GM23248 (cell line): Measurements from ENCODE around the gene TBC1D22A. TPM values are rescaled to one million over a fixed set of nuclear protein-coding genes. Genes with fewer than 3 reads are reported as not detected.

Experiments used
- DNase-seq: peaks from one replicate; pipeline ENCODE4 v3.0.0-alpha.2; 2015
- H2AFZ ChIP-seq: fragments of 200-600 bp; sonication (generic); 2 replicates; pipeline ENCODE4 v1.6.1; 2016; ENCODE audit warnings: antibody characterized with exemption
- H3F3A ChIP-seq: fragments of 200-600 bp; sonication (generic); 2 replicates; pipeline ENCODE4 v1.6.1; 2016; ENCODE audit warnings: mild to moderate bottlenecking, antibody characterized with exemption, mixed run types; ENCODE audit not compliant: insufficient read depth
- H3K27ac ChIP-seq: fragments of 200-600 bp; sonication (generic); 2 replicates; pipeline ENCODE4 v1.5.1; 2016; ENCODE audit warnings: mild to moderate bottlenecking
- H3K27me3 ChIP-seq: fragments of 200-600 bp; sonication (generic); replicated peaks from 2 replicates; pipeline ENCODE4 v1.6.1; 2016; ENCODE audit warnings: mild to moderate bottlenecking; ENCODE audit not compliant: insufficient read depth
- H3K36me3 ChIP-seq: fragments of 200-600 bp; sonication (generic); 2 replicates; pipeline ENCODE4 v1.6.1; 2016; ENCODE audit warnings: low read depth, mild to moderate bottlenecking
- H3K4me1 ChIP-seq: fragments of 200-600 bp; sonication (generic); 2 replicates; pipeline ENCODE4 v1.6.1; 2016; ENCODE audit warnings: mild to moderate bottlenecking; ENCODE audit not compliant: insufficient read depth
- H3K4me2 ChIP-seq: fragments of 200-600 bp; sonication (generic); one replicate; pipeline ENCODE4 v1.6.1; 2016; ENCODE audit warnings: mild to moderate bottlenecking; ENCODE audit not compliant: unreplicated experiment
- H3K4me3 ChIP-seq: fragments of 200-600 bp; sonication (generic); 2 replicates; pipeline ENCODE4 v1.5.1; 2016; ENCODE audit warnings: mild to moderate bottlenecking
- H3K79me2 ChIP-seq: fragments of 200-600 bp; sonication (generic); 2 replicates; pipeline ENCODE4 v1.6.1; 2016; ENCODE audit warnings: mild to moderate bottlenecking; ENCODE audit not compliant: insufficient read depth
- H3K9ac ChIP-seq: fragments of 200-600 bp; sonication (generic); 2 replicates; pipeline ENCODE4 v1.6.1; 2016; ENCODE audit warnings: mild to moderate bottlenecking
- H3K9me2 ChIP-seq: fragments of 200-600 bp; sonication (generic); 2 replicates; pipeline ENCODE4 v1.6.1; 2016; ENCODE audit warnings: mixed run types, mild to moderate bottlenecking, moderate library complexity; ENCODE audit not compliant: insufficient read depth
- H3K9me3 ChIP-seq: fragments of 200-600 bp; sonication (generic); one replicate; pipeline ENCODE4 v1.6.1; 2017; ENCODE audit warnings: low read depth
- H4K20me1 ChIP-seq: fragments of 200-600 bp; sonication (generic); 2 replicates; pipeline ENCODE4 v1.6.0; 2016; ENCODE audit not compliant: insufficient read depth
- EZH2 ChIP-seq: fragments of 200-600 bp; sonication (generic); IDR thresholded peaks from 2 replicates; pipeline ENCODE4 v1.6.1; 2018; ENCODE audit warnings: antibody characterized with exemption, mild to moderate bottlenecking; ENCODE audit not compliant: insufficient read depth, poor library complexity, severe bottlenecking
- EZH2phosphoT487 ChIP-seq: fragments of 200-600 bp; sonication (generic); IDR thresholded peaks from 2 replicates; pipeline ENCODE4 v1.6.1; 2018; ENCODE audit warnings: antibody characterized with exemption, moderate library complexity, mild to moderate bottlenecking, low read depth; ENCODE audit not compliant: insufficient read depth
- WGBS, 2 experiments: methylation state at CpG; one replicate each; pipeline ENCODE4 v1.1.6; 2015 to 2017; ENCODE audit warnings: low lambda C conversion rate in 2 of 2, low coverage in 1 of 2; ENCODE audit errors: missing lambda C conversion rate in 2 of 2; 5-methylcytosine and 5-hydroxymethylcytosine counted together
- in situ Hi-C: fragments of 300-500 bp; cut with MboI; formaldehyde crosslinking; loops from 2 replicates; pipeline ENCODE4 v1.15.0; 2020
- polyA plus RNA-seq: library from polyadenylated mRNA; unstranded; fragments of >200 nt; fragmentation: Nextera tagmentation; extraction: Ambion mirVana; gene quantifications from 2 replicates; pipeline ENCODE4 v1.2.1, GENCODE V29; 2016
- total RNA-seq: library from RNA; depleted of rRNA; stranded (reverse); fragments of >200 nt; shearing (Covaris generic); gene quantifications from 2 replicates; pipeline ENCODE4 v1.2.3, GENCODE V29; 2014

The TBC1D22A gene
- total and polyA plus RNA-seq, 2 experiments from 2014 or later: 12.3 to 16.9 TPM

GRCh38 chr22:47197773-47198500 is 435.5 kb downstream of the TBC1D22A start:
- in situ Hi-C loops: no loop called here
- Histone ChIP-seq H3K9ac (no peak overlapping the region), H3K4me2 (no peak overlapping the region), H3K9me2 (no peaks in the 10 kb centered on the region), H3K79me2 (no peaks in the 10 kb centered on the region), H3K9me3 (no peaks in the 10 kb centered on the region), H3K4me1 (no peaks in the 10 kb centered on the region), H2AFZ (no peak overlapping the region), H3K27me3 (peaks cover 12% of the 10 kb centered on the region), H3K36me3 (no peaks in the 10 kb centered on the region), H3K27ac (no peak overlapping the region), H3F3A (no peaks in the 10 kb centered on the region), H4K20me1 (no peaks in the 10 kb centered on the region), H3K4me3 (no peak overlapping the region)
- TF ChIP-seq EZH2phosphoT487 (no peak), EZH2 (no peak)
- no peak for DNase-seq
- WGBS, 2 experiments: 42 to 44% methylated on average over 24 to 25 of the region's 25 CpGs

- 71 to 86% methylated on average over 13 to 19 of the region's 19 CpGs for WGBS, 2 experiments
- H3K4me1 ChIP-seq: no peaks in the 10 kb centered on the region
- H3K27ac ChIP-seq: no peak overlapping the region
- TF ChIP-seq EZH2 (no peak), EZH2phosphoT487 (no peak)
- H3K9me3 ChIP-seq: no peaks in the 10 kb centered on the region
- no peaks in the 10 kb centered on the region for H3K36me3 ChIP-seq
- no peaks in the 10 kb centered on the region for H4K20me1 ChIP-seq
- peaks cover 12% of the 10 kb centered on the region for H3K27me3 ChIP-seq
- no peak overlapping the region for H3K9ac ChIP-seq
- no peaks in the 10 kb centered on the region for H3F3A ChIP-seq
- H3K4me3 ChIP-seq: no peak overlapping the region
- DNase-seq: no peak
- no peaks in the 10 kb centered on the region for H3K79me2 ChIP-seq
- H2AFZ ChIP-seq: no peak overlapping the region
- no peaks in the 10 kb centered on the region for H3K9me2 ChIP-seq
- H3K4me2 ChIP-seq: no peak overlapping the region
- in situ Hi-C loops: no loop called here
These were observed 436.4 kb downstream of the TBC1D22A start for GRCh38 chr22:47198801-47199251.

- no peak overlapping the region for H3K4me2 ChIP-seq
- no peak overlapping the region for H3K4me3 ChIP-seq
- DNase-seq: no peak
- H3K27ac ChIP-seq: no peak overlapping the region
- TF ChIP-seq EZH2: no peak
- no peak for TF ChIP-seq EZH2phosphoT487
- in situ Hi-C loops: no loop called here
- no peak overlapping the region for H2AFZ ChIP-seq
- no peak overlapping the region for H3K9ac ChIP-seq
- H3K4me1 ChIP-seq: no peaks in the 10 kb centered on the region
- H3F3A ChIP-seq: no peaks in the 10 kb centered on the region
- no peaks in the 10 kb centered on the region for H4K20me1 ChIP-seq
- peaks cover 12% of the 10 kb centered on the region for H3K27me3 ChIP-seq
- 69 to 78% methylated on average over 30 to 33 of the region's 33 CpGs for WGBS, 2 experiments
- H3K9me2 ChIP-seq: no peaks in the 10 kb centered on the region
- H3K9me3 ChIP-seq: no peaks in the 10 kb centered on the region
- H3K36me3 ChIP-seq: no peaks in the 10 kb centered on the region
- no peaks in the 10 kb centered on the region for H3K79me2 ChIP-seq
These were observed 437.0 kb downstream of the TBC1D22A start for GRCh38 chr22:47199261-47199978.

GRCh38 chr22:47199979-47200272 is 437.5 kb downstream of the TBC1D22A start:
- no peak overlapping the region for H2AFZ ChIP-seq
- in situ Hi-C loops: no loop called here
- H4K20me1 ChIP-seq: no peaks in the 10 kb centered on the region
- no peaks in the 10 kb centered on the region for H3K36me3 ChIP-seq
- 57 to 59% methylated on average over 10 of the region's 10 CpGs for WGBS, 2 experiments
- no peak overlapping the region for H3K4me2 ChIP-seq
- H3K79me2 ChIP-seq: no peaks in the 10 kb centered on the region
- H3F3A ChIP-seq: no peaks in the 10 kb centered on the region
- H3K9me3 ChIP-seq: no peaks in the 10 kb centered on the region
- H3K27me3 ChIP-seq: peaks cover 12% of the 10 kb centered on the region
- no peak overlapping the region for H3K27ac ChIP-seq
- no peak overlapping the region for H3K4me3 ChIP-seq
- TF ChIP-seq EZH2: no peak
- TF ChIP-seq EZH2phosphoT487: no peak
- DNase-seq: no peak
- no peaks in the 10 kb centered on the region for H3K4me1 ChIP-seq
- no peak overlapping the region for H3K9ac ChIP-seq
- H3K9me2 ChIP-seq: no peaks in the 10 kb centered on the region
